Measurements from ENCODE around the gene KIFC3. TPM values are rescaled to one million over a fixed set of nuclear protein-coding genes. Genes with fewer than 3 reads are reported as not detected.

The KIFC3 gene
- total and polyA plus RNA-seq, 2 of the 13 experiments (the other 11 are each of a cell fraction or from before 2014, with no cell fraction given) = 42.1 to 45.3 TPM

GRCh38 chr16:57722651-57723050 is 79.6 kb downstream of the KIFC3 start:
- H3K9ac ChIP-seq (ENCODE audit: insufficient read depth, low read depth, low read length) = no peak overlapping the region
- CTCF ChIA-PET (ENCODE audit: low intra/inter-chr PET ratio, low total read pairs) = interaction anchor here (1.4 to 2.5 kb wide), 4 partner anchors 74 to 283 kb away, joined by 3 to 11 read pairs (median 8); no protein-coding TSS in a partner anchor
- FAIRE-seq (no peak), DNase-seq (ENCODE audit: low spot score) (no peak), ATAC-seq (peak; percentile 4; the same call in 2 of the 3 replicates)
- POLR2A ChIA-PET = interaction anchor here (0.7 to 1.0 kb wide), 3 partner anchors 13 to 19 kb away, joined by 3 to 4 read pairs (median 4); partner anchors contain the start of gene KATNB1
- peaks cover 29% of the 10 kb centered on the region for H3K4me1 ChIP-seq (ENCODE audit: insufficient read depth, low read length)
- H4K20me1 ChIP-seq (ENCODE audit: insufficient read depth, low read length) = no peaks in the 10 kb centered on the region
- H2AFZ ChIP-seq (ENCODE audit: low read length) = no peak overlapping the region
- H3K9me3 ChIP-seq (ENCODE audit: low read length) = no peaks in the 10 kb centered on the region
- no TSS peak for BruUV-seq (replicated peaks)
- TF ChIP-seq FIP1L1 (IDR thresholded peaks at IDR 0.05; ENCODE audit: borderline replicate concordance, insufficient read depth, low read depth, low read length) = no peak
- TF ChIP-seq ZFP37 (CRISPR knock-in tag; IDR thresholded peaks at IDR 0.05; ENCODE audit: borderline replicate concordance) = no peak
- no peak for TF ChIP-seq RFX5 (IDR thresholded peaks at IDR 0.05; ENCODE audit: low read depth, low read length)
- TF ChIP-seq ZSCAN21 (CRISPR knock-in tag; IDR thresholded peaks at IDR 0.05; ENCODE audit: borderline replicate concordance) = 0 out of 2 replicates have a peak, but pooled peaks have one; percentile 26
- no peaks in the 10 kb centered on the region for H3K27me3 ChIP-seq (ENCODE audit: control insufficient read depth in 1 of 2, insufficient read depth in 2 of 2, low read length in 2 of 2)
- H3K27ac ChIP-seq (ENCODE audit: extremely low read length, insufficient read depth, low read length) = no peak overlapping the region
- in situ Hi-C loops (cut with HindIII; ENCODE audit: extremely low pct_ligation_motif_present, low pct_unique_long_range_greater_than_20kb) (no loop called here), intact Hi-C loops (cut with micrococcal nuclease; ENCODE audit: unreplicated experiment) (loop anchor here (5.0 kb wide), 1 partner anchor 60 kb away; no protein-coding TSS in a partner anchor)
- WGBS (ENCODE audit: low lambda C conversion rate) = 40% methylated on average over 10 of the region's 11 CpGs
- H3K36me3 ChIP-seq (replicated peaks in 1 of 2; ENCODE audit: control insufficient read depth in 1 of 2, insufficient read depth in 2 of 2, low read length in 2 of 2) = no peaks in the 10 kb centered on the region
- H3K79me2 ChIP-seq (ENCODE audit: insufficient read depth, low read length) = no peaks in the 10 kb centered on the region
- H3K4me2 ChIP-seq (ENCODE audit: low read depth, low read length) = 0 out of 2 replicates have a peak overlapping the region, but pooled peaks have one; percentile 4
- H3K4me3 ChIP-seq (replicated peaks in 1 of 3; ENCODE audit: insufficient read depth in 1 of 3, low read depth in 2 of 3, low read length in 3 of 3) = no peak overlapping the region

GRCh38 chr16:57722210-57722499 is 80.1 kb downstream of the KIFC3 start:
- Histone ChIP-seq H3K4me1 (ENCODE audit: insufficient read depth, low read length) (peaks cover 29% of the 10 kb centered on the region), H3K4me3 (replicated peaks in 1 of 3; ENCODE audit: insufficient read depth in 1 of 3, low read depth in 2 of 3, low read length in 3 of 3) (no peak overlapping the region), H3K9me3 (ENCODE audit: low read length) (no peaks in the 10 kb centered on the region), H3K4me2 (ENCODE audit: low read depth, low read length) (0 out of 2 replicates have a peak overlapping the region, but pooled peaks have one; percentile 4), H2AFZ (ENCODE audit: low read length) (no peak overlapping the region), H4K20me1 (ENCODE audit: insufficient read depth, low read length) (no peaks in the 10 kb centered on the region), H3K79me2 (ENCODE audit: insufficient read depth, low read length) (no peaks in the 10 kb centered on the region), H3K36me3 (replicated peaks in 1 of 2; ENCODE audit: control insufficient read depth in 1 of 2, insufficient read depth in 2 of 2, low read length in 2 of 2) (no peaks in the 10 kb centered on the region), H3K9ac (ENCODE audit: insufficient read depth, low read depth, low read length) (no peak overlapping the region), H3K27ac (ENCODE audit: extremely low read length, insufficient read depth, low read length) (no peak overlapping the region), H3K27me3 (ENCODE audit: control insufficient read depth in 1 of 2, insufficient read depth in 2 of 2, low read length in 2 of 2) (no peaks in the 10 kb centered on the region)
- FAIRE-seq (no peak), ATAC-seq (peak; percentile 30), DNase-seq (ENCODE audit: low spot score) (no peak)
- TF ChIP-seq STAG1 (CRISPR knock-in tag; IDR thresholded peaks at IDR 0.05) (peak; percentile 63), CTCF (CRISPR knock-in tag; IDR thresholded peaks at IDR 0.05) (peak; percentile 69), AHDC1 (CRISPR knock-in tag; IDR thresholded peaks at IDR 0.05; ENCODE audit: borderline replicate concordance) (no peak), ZNF570 (CRISPR knock-in tag; IDR thresholded peaks at IDR 0.05; ENCODE audit: borderline replicate concordance) (no peak), ZNF709 (CRISPR knock-in tag; IDR thresholded peaks at IDR 0.05) (no peak), ZNF674 (CRISPR knock-in tag; IDR thresholded peaks at IDR 0.05; ENCODE audit: low read depth) (no peak), GPN1 (CRISPR knock-in tag; IDR thresholded peaks at IDR 0.05; ENCODE audit: borderline replicate concordance) (no peak)
- CTCF ChIA-PET (ENCODE audit: low intra/inter-chr PET ratio, low total read pairs) = interaction anchor here (1.4 to 2.5 kb wide), 4 partner anchors 73 to 283 kb away, joined by 3 to 11 read pairs (median 8); no protein-coding TSS in a partner anchor
- in situ Hi-C loops (cut with HindIII; ENCODE audit: extremely low pct_ligation_motif_present, low pct_unique_long_range_greater_than_20kb) (no loop called here), intact Hi-C loops (cut with micrococcal nuclease; ENCODE audit: unreplicated experiment) (loop anchor here (5.0 kb wide), 1 partner anchor 60 kb away; no protein-coding TSS in a partner anchor)
- 78% methylated on average over 2 of the region's 2 CpGs for WGBS (ENCODE audit: low lambda C conversion rate)
- BruUV-seq (replicated peaks) = no TSS peak
- POLR2A ChIA-PET = no interaction called here

Measured in HepG2 (cell line).